AG10803 (cell line): Measurements from ENCODE around the gene MYT1.

Source experiments
- DNase-seq: peaks from one replicate; pipeline ENCODE4 v3.0.0; 2010; ENCODE audit warnings: low read depth
- H3K4me3 ChIP-seq: 2 replicates; pipeline ENCODE4 v1.5.1; 2011; ENCODE audit warnings: mild to moderate bottlenecking, low read length, control low read depth
- TF ChIP-seq, protein P1 (sequence below): conservative IDR thresholded peaks from 2 replicates; pipeline ENCODE4 v1.5.1; 2011; ENCODE audit warnings: mild to moderate bottlenecking, low read length, control low read depth, inconsistent platforms

MYT1 gene

DNA sequence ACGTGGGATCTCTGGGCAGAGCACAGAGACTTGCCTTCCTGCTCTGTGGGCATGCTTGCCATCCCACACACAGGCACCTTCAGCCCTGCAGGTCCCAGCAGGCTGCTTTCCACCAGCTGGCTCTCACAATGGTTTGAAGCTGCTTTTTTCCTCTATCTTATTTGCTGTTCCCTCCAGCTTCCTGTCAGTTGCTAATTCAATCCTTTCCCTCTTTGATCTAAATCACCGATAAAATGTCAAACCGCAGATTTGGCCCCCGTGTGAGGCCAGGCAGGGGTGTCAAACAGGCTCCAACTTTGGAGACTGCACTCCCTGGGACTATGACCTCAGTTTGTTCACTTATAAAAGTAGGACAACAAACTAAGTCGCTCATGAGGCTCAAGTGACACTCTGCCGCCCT is 50.7 kb downstream of the MYT1 start:
- TF ChIP-seq, protein P1, sequence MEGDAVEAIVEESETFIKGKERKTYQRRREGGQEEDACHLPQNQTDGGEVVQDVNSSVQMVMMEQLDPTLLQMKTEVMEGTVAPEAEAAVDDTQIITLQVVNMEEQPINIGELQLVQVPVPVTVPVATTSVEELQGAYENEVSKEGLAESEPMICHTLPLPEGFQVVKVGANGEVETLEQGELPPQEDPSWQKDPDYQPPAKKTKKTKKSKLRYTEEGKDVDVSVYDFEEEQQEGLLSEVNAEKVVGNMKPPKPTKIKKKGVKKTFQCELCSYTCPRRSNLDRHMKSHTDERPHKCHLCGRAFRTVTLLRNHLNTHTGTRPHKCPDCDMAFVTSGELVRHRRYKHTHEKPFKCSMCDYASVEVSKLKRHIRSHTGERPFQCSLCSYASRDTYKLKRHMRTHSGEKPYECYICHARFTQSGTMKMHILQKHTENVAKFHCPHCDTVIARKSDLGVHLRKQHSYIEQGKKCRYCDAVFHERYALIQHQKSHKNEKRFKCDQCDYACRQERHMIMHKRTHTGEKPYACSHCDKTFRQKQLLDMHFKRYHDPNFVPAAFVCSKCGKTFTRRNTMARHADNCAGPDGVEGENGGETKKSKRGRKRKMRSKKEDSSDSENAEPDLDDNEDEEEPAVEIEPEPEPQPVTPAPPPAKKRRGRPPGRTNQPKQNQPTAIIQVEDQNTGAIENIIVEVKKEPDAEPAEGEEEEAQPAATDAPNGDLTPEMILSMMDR, result no peak
- DNase-seq, result no peak
- H3K4me3 ChIP-seq, result no peak overlapping the region

GRCh38 chr20:64216036-64216435 is 51.8 kb downstream of the MYT1 start:
- DNase-seq, result no peak
- TF ChIP-seq, protein P1, result no peak
- no peak overlapping the region for H3K4me3 ChIP-seq

DNA sequence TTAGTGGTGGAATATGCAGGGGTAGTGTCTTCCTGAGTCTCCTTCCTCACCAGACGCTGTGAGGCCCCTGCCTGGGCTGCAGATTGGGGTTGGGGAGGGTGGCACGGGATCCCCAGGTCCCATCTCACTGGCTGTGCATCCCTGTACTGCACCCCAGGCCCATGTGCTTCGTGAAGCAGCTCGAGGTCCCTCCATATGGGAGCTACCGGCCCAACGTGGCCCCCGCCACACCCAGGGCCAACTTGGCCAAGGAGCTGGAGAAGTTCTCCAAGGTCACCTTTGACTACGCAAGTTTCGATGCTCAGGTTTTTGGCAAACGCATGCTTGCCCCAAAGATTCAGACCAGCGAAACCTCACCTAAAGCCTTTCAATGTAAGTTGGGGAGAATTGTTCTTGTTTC is 52.7 kb downstream of the MYT1 start:
- no peak overlapping the region for H3K4me3 ChIP-seq
- TF ChIP-seq, protein P1, result no peak
- DNase-seq, result no peak

GRCh38 chr20:64217539-64218221 is 53.4 kb downstream of the MYT1 start:
- no peak overlapping the region for H3K4me3 ChIP-seq
- TF ChIP-seq, protein P1, result no peak
- no peak for DNase-seq

DNA sequence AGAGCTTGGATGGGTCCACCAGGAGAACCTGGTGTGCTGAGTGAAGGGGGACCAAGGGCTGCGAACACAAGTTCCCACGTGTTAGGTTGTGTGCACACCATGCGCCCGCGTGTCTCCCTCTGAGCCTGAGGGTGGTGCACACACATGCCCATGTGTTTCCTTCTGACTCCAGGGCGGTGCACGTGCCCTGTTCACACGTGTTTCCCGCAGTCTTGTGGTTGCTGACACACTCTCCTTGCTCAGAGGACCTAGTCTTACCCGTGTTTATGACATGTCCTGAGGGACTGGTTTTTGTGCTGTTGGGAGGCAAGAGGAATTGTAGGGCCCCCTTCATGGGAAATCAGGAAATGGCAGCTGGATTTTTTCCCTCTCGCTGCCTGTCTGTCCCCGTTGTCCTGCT is 55.0 kb downstream of the MYT1 start:
- TF ChIP-seq, protein P1, result no peak
- H3K4me3 ChIP-seq, result no peak overlapping the region
- peak; percentile 20 for DNase-seq

- TF ChIP-seq, protein P1, result no peak
- no peak overlapping the region for H3K4me3 ChIP-seq
- DNase-seq, result no peak
Measured at GRCh38 chr20:64219730-64220129, 55.5 kb downstream of the MYT1 start.

DNA sequence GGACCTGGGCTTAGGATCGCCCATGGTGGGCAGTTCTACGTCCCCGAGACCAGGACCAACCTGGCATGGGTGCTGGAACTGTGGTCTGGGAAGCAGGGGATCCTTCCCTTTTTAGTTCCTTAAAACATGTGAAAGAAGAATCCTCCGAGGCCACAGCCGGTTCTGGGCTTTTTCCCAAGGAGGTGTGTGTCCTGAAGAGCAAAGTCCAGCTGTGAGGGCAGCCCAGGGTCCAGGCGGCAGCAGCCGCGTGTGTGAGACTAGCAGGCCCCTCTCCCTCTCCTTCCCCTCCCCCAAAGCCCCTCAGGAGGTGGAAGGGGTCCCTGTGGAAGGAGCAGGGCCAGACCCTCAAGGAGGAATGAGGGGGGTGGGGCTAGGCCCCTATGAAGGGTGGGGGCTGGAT is 56.2 kb downstream of the MYT1 start:
- TF ChIP-seq, protein P1, result no peak
- DNase-seq, result no peak
- no peak overlapping the region for H3K4me3 ChIP-seq
